AG09319 (cell line): ENCODE results near the gene DUSP15.

Source experiments
- DNase-seq: peaks from one replicate; pipeline ENCODE4 v3.0.0-alpha.2; 2010; ENCODE audit warnings: low read depth; ENCODE audit errors: extremely low read depth
- CTCF ChIP-seq: IDR thresholded peaks from 2 replicates; pipeline ENCODE4 v1.5.1; 2011; ENCODE audit warnings: low read depth, mild to moderate bottlenecking, inconsistent platforms, low read length, moderate library complexity

DUSP15 gene

GRCh38 chr20:31913431-31914157 lies 43.3 kb upstream of the DUSP15 start:
- TF ChIP-seq CTCF, result no peak
- DNase-seq, result no peak

- DNase-seq, result no peak
Observed at GRCh38 chr20:31910071-31910803, 39.9 kb upstream of the DUSP15 start.

GRCh38 chr20:31909253-31910070 lies 39.1 kb upstream of the DUSP15 start:
- TF ChIP-seq CTCF, result no peak

More at GRCh38 chr20:31910071-31910803, 39.9 kb upstream of the DUSP15 start:
- TF ChIP-seq CTCF, result no peak

GRCh38 chr20:31908424-31908823 lies 38.1 kb upstream of the DUSP15 start:
- no peak for TF ChIP-seq CTCF
- DNase-seq, result no peak

More at GRCh38 chr20:31909253-31910070, 39.1 kb upstream of the DUSP15 start:
- DNase-seq, result no peak

- no peak for DNase-seq
- no peak for TF ChIP-seq CTCF
Observed at GRCh38 chr20:31908016-31908415, 37.7 kb upstream of the DUSP15 start.

- no peak for TF ChIP-seq CTCF
- no peak for DNase-seq
Observed at GRCh38 chr20:31907046-31907445, 36.7 kb upstream of the DUSP15 start.

GRCh38 chr20:31906001-31906400 lies 35.7 kb upstream of the DUSP15 start:
- DNase-seq, result no peak
- TF ChIP-seq CTCF, result no peak
